HUDEP-2 (cell line): ENCODE data around the gene LIN7A.

Source experiments
- DNase-seq, 76 experiments: peaks; one replicate each; lab custom pipeline; 2025; ENCODE audit not compliant: unreplicated experiment in 76 of 76; lab: John Stamatoyannopoulos, UW

Gene LIN7A

DNA sequence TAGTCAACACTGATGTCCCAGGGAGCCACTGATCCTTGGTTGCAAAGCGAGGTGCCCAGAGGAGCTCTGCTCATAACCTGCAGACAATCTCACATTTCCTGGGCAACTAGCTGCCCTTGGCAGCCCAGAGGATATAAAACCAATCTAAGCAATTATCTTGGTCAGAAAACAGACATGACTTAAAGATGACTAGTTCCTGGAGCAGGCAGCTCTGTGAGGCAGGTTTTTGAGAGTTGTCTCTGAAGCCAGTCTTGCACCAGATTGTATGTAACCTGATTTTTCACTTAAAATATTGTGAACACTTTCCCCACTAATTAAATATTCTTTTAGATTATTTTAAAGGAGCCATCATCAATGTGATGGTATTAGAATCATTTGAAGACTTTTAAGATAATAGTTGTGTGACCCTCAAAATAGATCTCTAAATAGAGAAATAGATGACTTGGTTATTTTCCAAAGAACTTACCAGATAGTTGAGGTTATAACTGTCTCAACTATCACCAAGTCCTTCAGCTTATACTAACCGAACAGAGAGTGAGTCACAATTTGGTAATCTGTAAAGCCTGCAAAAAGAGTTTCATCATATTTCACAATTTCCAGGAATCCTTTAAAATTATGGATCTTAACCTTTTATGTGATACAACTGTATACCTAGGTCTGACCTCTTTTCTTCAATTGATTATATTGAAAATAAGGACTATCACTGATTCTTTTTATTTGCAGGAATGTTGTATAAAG is 75.9 kb downstream of the LIN7A start:
- no peak for DNase-seq

DNA sequence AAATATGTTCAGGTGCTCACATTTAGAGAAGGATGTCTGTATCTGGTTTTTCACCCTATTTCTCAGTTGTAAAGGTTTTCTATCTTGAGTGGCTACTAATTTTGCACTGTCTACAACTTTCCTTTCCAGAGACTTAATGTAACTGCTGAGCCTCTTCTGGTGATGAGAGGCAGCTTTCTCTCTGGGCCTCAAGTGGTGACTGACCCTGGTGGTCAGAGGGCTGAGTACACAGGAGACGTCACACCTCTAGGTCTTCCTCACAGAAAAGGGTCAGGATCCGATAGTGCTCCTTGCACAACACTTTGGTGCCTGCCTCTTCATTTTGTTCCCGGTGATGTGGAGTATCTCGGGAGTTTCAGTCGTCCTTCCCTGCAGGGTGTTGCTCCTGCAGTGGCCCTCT is 76.8 kb downstream of the LIN7A start:
- no peak for DNase-seq

DNA sequence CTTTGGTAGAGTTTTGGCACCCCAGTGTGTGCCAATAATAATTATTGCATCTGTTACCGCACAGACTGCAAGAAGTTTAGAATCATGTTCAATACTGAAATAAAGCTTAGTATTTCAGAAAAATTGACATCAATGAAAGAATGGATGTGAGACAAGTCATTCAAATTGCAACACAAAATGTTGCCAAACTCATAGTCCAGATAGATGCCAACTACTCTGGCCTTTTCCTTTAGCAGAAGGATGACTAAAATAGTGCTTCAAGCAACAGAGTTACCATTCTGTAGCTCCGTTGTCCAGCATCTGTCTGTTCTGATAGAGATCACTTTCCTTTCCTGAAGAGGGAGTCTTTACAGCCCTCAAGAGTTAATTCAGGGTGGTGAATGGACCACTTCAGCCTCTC is 77.5 kb downstream of the LIN7A start:
- DNase-seq = no peak

DNA sequence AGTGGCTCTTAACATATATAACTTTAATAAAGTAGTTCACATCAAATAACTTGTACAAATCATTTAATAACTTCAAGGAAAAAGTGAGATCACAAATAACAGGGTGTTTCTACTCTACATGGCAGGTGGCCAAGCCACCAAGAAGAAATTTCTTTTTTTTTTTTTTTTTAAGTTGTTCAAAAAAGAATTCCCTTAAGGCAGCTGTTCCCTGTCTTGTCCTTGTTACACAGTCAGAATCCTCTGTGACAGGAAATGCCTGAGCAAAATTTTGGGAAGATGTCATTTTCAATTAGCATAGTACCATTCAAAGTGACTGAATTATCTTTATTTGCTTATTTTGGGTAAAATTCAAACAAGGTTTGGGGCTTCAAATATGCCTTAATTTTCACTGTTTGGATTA is 79.4 kb downstream of the LIN7A start:
- no peak for DNase-seq

DNA sequence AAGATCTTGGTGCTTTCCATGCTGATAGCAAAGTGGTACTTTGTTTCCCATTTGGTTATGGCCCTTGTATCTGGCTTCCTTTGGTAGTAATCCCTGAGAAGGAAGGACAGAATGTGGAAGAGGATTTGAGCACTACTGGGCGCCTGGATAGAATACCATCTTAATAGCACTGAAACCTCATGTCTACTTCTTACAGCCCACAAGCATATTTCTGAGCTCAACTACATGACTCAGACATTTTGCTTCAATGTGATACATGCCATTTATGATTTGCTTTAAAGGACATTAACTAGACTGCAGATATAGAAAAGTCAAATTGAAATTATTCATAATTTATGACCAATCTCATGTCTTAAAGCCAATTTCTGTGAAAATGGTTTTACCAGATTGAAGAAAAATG is 80.4 kb downstream of the LIN7A start:
- DNase-seq = no peak

DNA sequence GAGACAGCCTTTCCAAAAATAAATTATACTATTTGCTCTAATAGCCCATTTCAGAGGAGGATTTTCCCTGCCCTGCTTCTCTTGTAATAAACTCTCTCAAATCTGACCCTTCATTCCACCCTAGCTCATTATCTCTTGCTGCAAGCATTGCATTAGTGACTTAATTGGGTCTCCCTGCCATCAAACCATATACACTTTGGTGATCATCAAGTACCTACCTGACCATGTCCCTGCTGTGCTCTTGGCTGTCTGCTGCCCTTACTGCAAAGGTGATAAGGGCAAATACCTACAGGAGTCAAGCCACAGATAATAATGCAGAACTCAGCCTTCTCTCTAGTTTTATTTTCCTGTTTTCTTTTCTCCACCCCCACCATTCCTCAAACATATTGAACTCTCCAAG is 88.4 kb downstream of the LIN7A start:
- DNase-seq = no peak

DNA sequence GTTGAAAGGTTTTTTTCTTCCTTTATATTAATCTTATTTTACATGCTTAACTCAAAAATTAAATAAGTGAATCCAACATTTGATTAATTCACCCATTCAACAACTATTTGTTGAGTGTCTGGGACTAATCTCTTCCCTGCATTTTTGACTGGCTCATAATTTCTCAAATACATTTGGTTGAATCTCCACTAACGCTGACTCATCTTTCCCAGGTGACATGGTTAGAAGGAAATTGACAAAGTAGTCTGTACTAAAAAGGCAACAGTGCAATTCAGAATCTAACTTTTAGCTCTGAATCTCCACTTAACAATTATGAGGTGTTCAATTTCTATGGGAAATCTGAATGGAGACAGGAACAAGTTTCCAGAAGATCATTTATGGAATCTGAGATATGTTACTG is 88.9 kb downstream of the LIN7A start:
- DNase-seq = no peak

DNA sequence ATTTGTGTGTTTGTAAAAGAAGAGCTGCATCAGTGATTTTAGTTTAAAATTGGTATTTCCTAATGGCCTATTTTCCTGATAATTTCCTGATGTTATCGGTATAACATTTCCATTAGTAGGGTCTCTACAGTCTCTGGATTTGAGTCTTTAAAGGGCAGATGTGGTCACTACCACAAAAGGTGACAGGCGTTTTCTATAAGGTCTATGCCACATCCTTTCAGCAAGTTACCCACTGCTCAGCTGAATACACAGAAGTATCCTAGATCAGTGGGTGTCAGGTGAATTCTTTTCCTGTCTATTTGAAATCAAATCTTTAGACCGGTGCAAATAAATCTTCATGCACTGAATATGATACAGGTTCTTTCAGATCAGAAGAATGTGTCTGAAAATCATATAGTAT is 90.2 kb downstream of the LIN7A start:
- DNase-seq = no peak

DNA sequence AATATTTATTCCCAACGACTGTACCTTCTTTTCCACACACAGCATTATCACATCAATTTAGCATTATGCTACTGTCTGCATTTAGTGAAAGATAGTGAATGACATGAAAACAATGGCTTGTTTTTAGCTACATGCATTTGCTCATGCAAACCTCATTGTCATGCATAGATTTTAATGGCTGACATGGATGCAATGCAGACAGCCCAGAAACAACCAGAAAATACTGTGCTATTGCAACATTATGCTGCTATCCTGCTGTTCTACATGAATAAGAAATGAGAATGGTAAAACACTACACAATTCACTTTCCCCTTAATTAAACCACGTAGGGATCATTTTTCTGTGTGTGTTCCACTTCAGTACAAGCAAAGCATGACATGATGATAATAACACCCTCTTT is 90.8 kb downstream of the LIN7A start:
- no peak for DNase-seq

DNA sequence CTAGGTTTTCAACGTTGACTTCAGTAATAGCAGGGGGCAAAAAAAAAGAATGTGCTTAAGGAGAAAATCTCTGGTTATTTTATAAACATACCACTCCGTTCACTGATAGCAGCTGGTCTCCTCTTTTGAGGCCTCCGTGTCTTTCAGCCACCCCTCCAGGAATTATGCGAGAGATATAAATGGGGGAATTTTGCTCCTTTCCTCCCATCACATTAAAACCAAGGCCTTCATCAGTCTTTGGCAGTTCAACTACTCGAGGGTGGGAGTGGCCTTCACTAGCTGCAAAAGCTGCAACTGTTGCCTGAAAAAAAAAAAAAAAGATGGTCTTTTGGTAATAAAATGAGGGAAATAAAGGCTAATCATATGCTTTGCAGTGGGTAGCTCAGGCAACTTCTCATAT is 92.1 kb downstream of the LIN7A start:
- DNase-seq = no peak

DNA sequence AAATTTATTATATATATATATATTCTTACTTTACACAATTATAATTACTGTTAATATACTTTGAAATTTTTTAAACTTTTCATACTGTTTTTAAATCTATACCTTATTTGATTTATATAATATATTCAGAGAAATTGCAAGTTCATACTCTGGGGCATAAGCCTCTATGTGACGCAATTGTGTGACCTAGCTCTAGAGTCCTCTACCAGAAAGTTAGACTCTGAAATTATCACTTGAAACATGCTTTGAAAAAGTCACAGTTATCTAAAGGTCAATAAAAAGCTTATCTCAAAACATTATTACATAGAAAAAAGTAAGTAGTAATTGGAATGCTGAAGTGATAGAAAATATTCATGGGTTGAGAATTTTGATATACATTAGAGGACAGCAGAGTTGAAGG is 93.8 kb downstream of the LIN7A start:
- DNase-seq = no peak

DNA sequence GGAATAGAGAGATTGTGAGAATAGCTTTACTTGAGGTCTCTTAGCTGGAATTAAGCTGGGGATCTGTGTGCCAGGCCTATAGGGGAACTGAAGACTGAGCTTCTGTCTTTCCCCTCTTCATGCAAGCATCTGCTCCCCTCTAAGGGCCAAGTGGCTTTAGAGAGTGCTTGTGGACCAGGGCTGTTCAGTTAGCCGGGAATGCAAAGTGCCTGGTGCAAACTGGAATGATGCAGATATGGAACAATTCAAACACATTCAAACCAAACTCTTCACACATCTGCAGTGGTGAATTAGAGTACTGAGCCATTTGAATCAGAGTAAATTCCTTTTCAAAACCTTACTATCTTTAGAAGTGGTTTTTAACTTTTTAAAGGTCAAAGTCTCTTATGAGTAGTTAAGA is 99.0 kb downstream of the LIN7A start:
- DNase-seq = no peak

DNA sequence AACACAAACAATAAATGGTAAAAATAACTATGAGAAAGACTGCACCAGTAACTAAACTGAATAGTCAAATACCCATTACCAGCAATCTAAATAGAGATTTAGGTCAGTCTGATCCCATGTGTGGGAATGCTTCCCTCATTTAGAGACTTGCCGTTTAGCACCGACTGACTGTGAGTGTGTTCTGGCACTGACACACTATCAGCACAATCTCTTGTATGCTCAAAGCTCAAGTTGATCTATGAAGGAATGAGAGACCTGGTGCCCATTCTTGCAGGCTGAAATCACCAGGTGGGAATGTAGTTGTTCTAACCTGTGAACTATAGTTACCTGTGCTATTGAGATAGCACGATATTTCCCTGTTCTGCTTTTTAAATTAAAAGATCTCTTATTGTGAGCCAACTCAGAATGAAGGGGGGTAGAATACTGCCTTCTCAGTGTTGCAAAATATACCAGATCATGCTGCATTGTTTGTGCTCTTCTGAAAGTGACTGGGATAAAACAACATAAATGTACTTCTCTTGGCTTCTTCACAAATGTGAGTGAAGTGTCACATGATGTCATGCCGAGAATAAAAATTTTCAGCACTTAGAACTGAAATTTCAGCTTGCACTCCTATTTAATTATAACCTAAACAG is 99.6 kb downstream of the LIN7A start:
- DNase-seq = no peak

DNA sequence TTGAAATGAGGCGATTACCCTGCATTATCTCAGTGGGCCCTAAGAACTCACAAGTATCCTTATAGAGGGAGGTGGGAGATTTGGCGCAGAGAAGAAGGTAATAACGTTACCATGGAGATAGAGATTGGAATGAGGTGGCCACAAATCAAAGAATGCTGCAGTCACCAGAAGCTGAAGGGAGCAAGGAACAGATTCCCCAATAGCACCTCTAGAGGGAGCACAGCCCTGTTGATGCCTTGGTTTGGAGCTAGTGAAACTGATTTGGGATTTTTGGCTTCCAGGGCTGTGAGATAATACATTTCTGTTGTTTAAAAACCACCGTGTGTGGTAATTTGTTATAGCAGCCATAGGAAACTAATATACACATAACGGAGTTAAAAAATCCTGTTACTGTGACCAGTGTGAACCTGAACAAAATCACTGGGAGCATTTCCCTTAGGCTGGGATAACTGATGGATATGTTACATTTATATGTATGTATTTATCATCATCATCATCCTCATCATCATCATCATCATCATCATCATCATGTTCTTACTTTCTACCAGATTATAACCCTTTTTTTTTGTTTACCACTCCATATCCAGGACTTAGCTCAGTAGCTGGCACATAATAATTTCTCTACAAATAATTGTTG is 100.3 kb downstream of the LIN7A start:
- peak in 8 of 76 experiments; percentile 0 to 26 (median 4) for DNase-seq

DNA sequence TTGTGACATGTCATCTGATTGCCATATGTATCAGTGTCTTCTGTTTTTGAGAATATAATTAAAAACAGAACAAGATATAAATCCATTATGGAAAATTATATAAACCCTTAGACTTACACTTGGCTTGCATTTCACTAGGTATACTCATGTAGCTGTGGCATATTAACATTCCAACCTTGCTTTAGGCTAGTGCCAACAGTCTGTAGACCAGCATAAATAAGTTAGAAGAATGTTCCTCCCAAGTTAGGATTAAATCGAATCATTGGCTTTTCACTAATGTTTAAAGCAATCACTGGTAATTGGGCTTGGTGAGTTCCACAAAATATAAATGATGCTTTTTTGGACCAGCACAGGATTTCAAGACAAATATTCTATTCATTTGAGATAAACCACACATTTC is 103.0 kb downstream of the LIN7A start:
- no peak for DNase-seq

DNA sequence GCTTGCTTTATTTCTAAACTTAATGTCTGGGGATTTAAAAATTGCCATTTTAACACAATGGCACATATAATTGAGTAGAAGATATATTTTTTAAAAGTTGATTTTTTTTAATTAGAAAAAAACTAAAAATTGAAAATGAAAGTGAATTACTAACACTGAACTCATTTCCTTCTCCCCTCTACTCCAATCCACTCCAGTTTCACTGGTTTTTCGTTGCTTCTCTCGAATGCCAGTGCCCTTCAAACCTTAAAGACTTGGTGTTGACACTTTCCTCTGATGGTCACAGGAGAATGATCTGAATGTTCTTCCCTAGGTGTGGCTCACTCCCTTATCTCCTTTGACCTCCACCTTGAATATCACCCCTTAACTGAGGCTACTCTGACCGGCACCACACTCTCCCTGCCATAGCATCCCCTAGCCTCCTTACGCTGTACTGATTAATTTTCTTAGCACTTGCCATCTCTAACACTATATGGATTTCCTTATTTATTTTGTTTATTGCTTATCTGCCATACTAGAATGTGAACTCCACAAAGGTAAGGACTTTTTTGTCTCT is 107.1 kb downstream of the LIN7A start:
- no peak for DNase-seq

DNA sequence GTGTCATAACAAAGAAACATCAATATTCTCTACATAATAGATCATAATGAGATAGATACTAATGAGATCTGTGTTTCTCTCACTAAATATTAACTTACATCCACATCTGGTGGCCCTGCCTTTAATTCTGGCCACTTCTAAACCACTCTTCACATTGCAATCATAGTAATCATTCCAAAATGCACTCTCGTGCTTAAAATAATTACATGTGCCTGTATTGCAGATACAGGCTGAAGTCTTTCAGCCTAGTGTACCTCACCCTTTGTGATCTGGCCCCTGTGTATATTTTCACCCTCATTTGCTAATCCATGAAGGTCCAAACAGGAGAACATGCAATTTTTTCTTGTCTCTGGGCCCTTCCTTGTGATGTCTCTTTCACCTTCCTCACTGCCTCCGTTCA is 108.0 kb downstream of the LIN7A start:
- no peak for DNase-seq

DNA sequence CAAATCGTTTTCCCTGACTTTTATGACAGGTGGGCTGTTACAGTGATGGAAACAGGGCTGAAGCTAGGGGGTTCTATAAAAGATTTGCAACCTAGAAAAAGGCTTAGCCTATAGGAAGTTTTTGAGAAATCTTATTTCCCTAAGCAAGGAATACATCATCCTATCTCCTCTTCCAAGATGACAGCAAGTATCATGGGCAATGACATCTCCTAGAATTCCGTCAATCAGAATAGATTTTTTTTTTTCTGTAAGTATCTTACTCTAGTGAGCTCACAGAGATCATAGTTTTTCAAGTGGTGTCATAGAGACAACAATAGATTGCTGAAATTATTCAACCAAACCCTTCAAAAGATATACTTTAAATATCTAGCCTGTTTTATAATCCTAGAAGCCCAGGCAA is 112.2 kb downstream of the LIN7A start:
- DNase-seq = no peak

DNA sequence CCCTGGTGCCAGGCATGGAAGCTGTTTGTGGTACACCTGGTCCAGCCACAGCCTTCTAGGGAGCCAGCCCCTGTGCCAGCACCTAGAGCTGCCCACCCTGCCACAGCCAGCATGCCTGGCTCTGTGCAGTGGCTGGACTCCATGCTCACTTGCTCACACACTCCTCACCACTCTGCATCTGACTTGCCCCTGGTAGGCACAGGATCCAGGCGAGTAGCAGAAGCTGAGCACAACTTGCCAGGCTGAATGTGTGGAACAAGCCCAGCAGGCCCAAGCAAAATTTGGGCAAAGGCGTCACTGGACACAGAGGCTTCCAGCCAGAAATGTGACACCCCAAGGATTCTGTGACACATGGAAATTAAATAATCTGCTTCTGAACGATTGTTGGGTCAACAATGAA is 114.3 kb downstream of the LIN7A start:
- DNase-seq = no peak

DNA sequence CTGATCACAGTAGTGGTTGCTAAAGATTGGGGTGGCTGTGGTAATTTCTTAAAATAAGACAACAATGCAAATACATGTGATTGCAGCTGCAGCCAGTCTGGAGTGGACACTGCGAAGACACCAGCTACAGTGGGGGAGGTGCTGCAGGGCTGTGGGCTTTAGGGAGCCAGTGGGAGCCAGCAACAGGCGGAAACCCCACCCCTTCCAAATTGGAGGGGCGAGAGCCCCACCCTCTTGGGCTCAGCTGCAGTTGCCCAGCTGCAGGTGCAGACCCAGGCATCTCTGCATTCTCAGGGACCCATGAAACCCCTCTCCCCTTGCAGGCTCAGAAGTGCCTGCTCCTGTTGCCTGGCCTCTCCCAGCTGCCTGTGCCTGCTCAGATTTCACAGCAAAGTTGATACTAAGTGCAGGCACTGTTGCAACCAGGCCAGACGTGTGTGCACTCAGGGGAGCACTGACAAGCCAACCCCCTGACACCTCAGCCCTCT is 116.2 kb downstream of the LIN7A start:
- no peak for DNase-seq

DNA sequence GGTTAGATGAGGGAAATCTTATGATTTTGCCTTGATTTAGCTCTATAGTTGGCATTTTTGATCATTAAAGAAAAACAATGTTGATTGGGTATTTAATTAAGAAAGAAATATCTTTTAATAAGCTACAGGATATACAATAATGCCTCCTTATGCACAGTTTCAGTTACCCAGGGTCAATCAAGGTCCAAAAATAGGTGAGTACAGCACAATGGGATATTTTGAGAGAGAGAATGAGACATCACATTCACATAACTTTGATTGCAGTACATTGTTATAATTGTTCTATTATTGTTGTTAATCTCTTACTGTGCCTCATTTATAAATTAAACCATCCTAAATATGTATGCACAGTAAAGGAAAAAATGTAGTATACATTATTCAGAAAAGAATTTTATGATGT is 118.9 kb downstream of the LIN7A start:
- no peak for DNase-seq

DNA sequence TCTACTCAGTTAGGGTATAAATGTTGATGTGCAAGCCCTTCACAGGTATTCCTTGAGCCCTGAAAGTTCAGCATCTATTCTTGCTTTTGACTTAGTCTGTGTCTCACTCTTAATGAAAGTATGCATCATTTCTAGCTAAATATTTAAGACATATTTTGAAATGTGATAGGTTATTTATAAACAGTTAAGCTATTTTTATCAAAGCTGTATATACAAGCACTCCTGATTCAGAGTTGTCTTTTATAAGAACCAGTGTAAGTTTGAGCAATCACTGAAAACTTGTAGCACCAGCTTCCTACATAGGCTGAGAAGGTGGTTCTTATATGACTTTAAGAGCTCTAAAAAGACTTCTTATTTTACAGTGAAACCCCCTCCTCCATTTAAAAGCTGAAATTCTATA is 122.4 kb downstream of the LIN7A start:
- DNase-seq = no peak
